ENCODE measurements around the gene HIVEP3.

DNA sequence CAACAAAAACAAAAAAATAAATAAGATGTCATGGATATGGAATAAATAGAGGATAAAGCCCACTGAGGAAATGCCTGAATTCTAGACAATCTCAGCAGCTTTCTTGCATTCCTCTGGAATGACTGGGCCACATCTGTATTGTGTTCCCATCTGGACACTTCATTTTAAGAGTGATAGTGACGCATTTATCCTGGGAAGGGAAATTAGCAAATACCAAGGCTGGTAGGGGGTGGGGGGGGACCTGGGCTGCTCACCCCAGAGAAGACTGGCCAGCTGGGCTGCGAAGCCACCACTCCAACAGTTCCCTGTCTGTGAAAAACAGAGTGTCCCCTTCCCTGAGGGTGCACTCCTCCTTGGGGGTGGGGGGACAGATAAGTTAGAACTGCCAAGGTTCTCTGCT is 106.3 kb downstream of the HIVEP3 start:
- TF ChIP-seq POLR2A (IDR thresholded peaks at IDR 0.05; ENCODE audit: low read length) (no peak), GATA1 (IDR thresholded peaks at IDR 0.05; ENCODE audit: low read depth, low read length) (no peak)

Data from erythroblast (primary cell).